Calu3 (cell line): Measurements from ENCODE around the gene CRTAP. TPM values are rescaled to one million over a fixed set of nuclear protein-coding genes. Genes with fewer than 3 reads are reported as not detected.

Source experiments
- BruUV-seq: library from RNA; stranded (reverse); fragments of 400-500 nt; replicated peaks from 2 replicates; lab custom pipeline; 2021; lab: Mats Ljungman, UMichigan
- CTCF ChIA-PET: fragments of 300-600 bp; sonication (Branson Sonifier 250); formaldehyde crosslinking; loops from one replicate; lab custom pipeline; 2022; ENCODE audit warnings: antibody characterized with exemption; lab: Charles Lee
- DNase-seq: peaks from one replicate; pipeline ENCODE4 v3.0.0; 2022
- H3K27ac Mint-ChIP-seq: one replicate; pipeline ENCODE4 v1.8.0; 2022; ENCODE audit warnings: mixed read lengths; ENCODE audit not compliant: unreplicated experiment
- H3K27me3 Mint-ChIP-seq: one replicate; pipeline ENCODE4 v1.8.0; 2022; ENCODE audit warnings: mixed read lengths; ENCODE audit not compliant: unreplicated experiment
- H3K36me3 Mint-ChIP-seq: one replicate; pipeline ENCODE4 v1.8.0; 2022; ENCODE audit warnings: mild to moderate bottlenecking, moderate library complexity, mixed read lengths; ENCODE audit not compliant: insufficient read depth, unreplicated experiment
- H3K4me1 Mint-ChIP-seq: one replicate; pipeline ENCODE4 v1.8.0; 2022; ENCODE audit warnings: mild to moderate bottlenecking, low read depth, mixed read lengths; ENCODE audit not compliant: unreplicated experiment
- H3K4me3 Mint-ChIP-seq: one replicate; pipeline ENCODE4 v1.8.0; 2022; ENCODE audit warnings: mild to moderate bottlenecking, low read depth, moderate library complexity, mixed read lengths; ENCODE audit not compliant: unreplicated experiment
- H3K9me3 Mint-ChIP-seq: one replicate; pipeline ENCODE4 v1.8.0; 2022; ENCODE audit warnings: low read depth, mixed read lengths; ENCODE audit not compliant: unreplicated experiment
- intact Hi-C: fragments of 100-400 bp; cut with micrococcal nuclease; formaldehyde crosslinking; loops from one replicate; pipeline ENCODE4 v1.10.0; 2022; ENCODE audit not compliant: unreplicated experiment
- total RNA-seq: library from RNA; stranded (reverse); gene quantifications from 2 replicates; pipeline ENCODE4 v1.2.3, GENCODE V29; 2022
- TF ChIP-seq, protein P1 (sequence below): fragments of 200-600 bp; IDR thresholded peaks from one replicate; pipeline ENCODE4 v1.8.0; 2022; ENCODE audit warnings: antibody characterized with exemption; ENCODE audit not compliant: unreplicated experiment

CRTAP gene
- total RNA-seq, 1 experiment from 2014 or later, result 76.9 TPM

DNA sequence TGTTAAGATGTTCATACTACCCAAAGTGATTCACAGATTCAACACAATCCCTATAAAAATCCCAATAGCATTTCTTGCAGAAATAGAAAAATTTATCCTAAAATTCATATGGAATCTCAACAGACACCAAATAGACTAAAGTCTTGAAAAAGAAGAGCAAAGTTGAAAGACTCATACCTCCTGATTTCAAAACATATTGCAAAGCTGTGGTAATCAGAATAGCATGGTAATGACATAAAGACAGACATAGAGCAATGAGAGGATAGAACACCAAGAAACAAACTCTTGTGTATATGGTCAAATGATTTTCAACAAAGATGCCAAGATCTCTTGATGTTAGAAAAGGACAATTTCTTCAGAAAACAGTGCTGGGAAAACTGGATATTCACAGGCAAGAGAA is 25.1 kb upstream of the CRTAP start:
- Mint-ChIP-seq H3K36me3 (peaks cover 6% of the 10 kb centered on the region), H3K9me3 (no peaks in the 10 kb centered on the region), H3K27ac (no peak overlapping the region), H3K4me3 (no peak overlapping the region), H3K27me3 (no peaks in the 10 kb centered on the region), H3K4me1 (no peaks in the 10 kb centered on the region)
- CTCF ChIA-PET, result no interaction called here
- TF ChIP-seq, protein P1, sequence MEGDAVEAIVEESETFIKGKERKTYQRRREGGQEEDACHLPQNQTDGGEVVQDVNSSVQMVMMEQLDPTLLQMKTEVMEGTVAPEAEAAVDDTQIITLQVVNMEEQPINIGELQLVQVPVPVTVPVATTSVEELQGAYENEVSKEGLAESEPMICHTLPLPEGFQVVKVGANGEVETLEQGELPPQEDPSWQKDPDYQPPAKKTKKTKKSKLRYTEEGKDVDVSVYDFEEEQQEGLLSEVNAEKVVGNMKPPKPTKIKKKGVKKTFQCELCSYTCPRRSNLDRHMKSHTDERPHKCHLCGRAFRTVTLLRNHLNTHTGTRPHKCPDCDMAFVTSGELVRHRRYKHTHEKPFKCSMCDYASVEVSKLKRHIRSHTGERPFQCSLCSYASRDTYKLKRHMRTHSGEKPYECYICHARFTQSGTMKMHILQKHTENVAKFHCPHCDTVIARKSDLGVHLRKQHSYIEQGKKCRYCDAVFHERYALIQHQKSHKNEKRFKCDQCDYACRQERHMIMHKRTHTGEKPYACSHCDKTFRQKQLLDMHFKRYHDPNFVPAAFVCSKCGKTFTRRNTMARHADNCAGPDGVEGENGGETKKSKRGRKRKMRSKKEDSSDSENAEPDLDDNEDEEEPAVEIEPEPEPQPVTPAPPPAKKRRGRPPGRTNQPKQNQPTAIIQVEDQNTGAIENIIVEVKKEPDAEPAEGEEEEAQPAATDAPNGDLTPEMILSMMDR, result no peak
- no peak for DNase-seq
- intact Hi-C loops, result no loop called here
- BruUV-seq, result no TSS peak

DNA sequence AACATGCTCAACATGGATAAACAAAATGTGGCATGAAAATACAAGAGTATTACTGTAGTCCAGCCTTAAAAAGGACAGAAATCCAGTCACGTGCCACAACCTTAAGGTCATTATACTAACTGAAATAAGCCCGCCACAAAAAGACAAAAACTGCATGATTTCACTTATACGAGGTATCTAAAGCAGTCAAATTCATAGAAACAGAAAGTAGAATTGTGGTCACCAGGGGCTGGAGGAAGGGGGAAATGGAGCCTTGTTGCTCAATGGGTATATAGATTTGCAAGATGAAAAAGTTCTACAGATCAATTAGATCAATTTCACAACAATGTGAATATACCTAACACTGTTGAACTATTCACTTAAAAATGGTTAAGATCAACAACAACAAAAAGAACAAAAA is 24.3 kb upstream of the CRTAP start:
- Mint-ChIP-seq H3K27me3 (no peaks in the 10 kb centered on the region), H3K9me3 (no peaks in the 10 kb centered on the region), H3K4me1 (no peaks in the 10 kb centered on the region), H3K36me3 (peaks cover 6% of the 10 kb centered on the region), H3K27ac (no peak overlapping the region), H3K4me3 (no peak overlapping the region)
- TF ChIP-seq, protein P1, result no peak
- intact Hi-C loops, result no loop called here
- no TSS peak for BruUV-seq
- DNase-seq, result no peak
- CTCF ChIA-PET, result no interaction called here

DNA sequence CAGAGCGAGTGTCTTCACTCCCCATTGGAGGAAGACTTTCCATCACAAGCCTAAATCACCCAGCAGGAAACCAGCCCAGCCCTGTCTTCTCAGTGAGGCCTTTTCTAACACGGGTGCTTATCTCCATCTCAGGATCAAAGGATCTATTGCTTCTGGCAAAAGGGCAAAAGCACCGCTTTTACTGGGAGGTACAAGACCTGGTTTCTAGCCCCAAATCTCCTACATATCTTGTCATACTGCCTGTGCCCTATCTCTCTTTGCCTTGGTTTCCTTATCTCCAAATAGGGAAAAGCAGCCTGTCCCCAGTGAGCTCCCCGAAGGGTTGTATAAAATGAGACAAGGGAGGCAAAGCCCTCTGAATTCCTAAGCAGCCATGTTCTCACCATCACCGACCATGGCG is 22.1 kb upstream of the CRTAP start:
- Mint-ChIP-seq H3K36me3 (peaks cover 23% of the 10 kb centered on the region), H3K27me3 (no peaks in the 10 kb centered on the region), H3K9me3 (no peaks in the 10 kb centered on the region), H3K4me1 (no peaks in the 10 kb centered on the region), H3K27ac (no peak overlapping the region), H3K4me3 (no peak overlapping the region)
- no peak for DNase-seq
- BruUV-seq, result no TSS peak
- TF ChIP-seq, protein P1, result no peak
- CTCF ChIA-PET, result no interaction called here
- intact Hi-C loops, result no loop called here

DNA sequence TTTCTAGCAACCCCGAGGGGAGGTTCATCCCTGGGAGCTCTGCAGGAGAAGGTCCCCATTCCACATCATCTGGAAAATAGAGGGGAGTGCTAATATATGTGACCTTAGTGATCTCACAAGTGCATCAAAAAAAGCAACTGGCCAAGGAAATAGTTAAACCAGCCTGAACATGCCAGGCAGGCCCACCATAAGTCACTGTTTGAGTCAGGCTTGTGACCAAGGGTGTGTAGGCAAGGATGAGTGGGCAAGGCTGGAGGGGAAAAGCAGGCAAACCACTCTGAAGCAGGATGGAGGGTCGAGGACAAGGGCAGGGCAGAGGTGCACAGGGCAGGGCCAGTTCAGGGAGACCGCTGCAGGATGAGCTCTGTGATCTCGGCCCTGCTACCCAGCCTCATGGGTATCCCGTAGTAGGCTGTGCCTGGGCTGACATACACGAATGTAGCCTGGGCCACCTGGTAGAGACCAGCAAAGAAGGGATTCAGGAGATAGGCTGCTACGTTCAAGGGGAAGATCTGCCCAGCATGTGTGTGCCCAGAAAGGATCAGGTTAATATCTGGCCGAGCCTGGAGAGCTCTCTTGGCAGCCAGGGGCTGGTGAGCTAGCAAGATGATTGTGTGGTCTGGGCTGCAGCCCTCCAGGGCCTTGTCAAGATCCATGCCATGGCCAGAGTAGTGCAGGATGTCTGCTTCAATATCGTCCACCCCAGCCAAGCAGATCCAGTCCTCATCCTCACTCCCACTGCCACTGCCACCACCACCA is 21.1 kb upstream of the CRTAP start:
- H3K36me3 Mint-ChIP-seq, result peaks cover 31% of the 10 kb centered on the region
- no peaks in the 10 kb centered on the region for H3K4me1 Mint-ChIP-seq
- H3K27me3 Mint-ChIP-seq, result no peaks in the 10 kb centered on the region
- no peak overlapping the region for H3K4me3 Mint-ChIP-seq
- H3K9me3 Mint-ChIP-seq, result no peaks in the 10 kb centered on the region
- no peak overlapping the region for H3K27ac Mint-ChIP-seq
- CTCF ChIA-PET, result interaction anchor here (0.6 kb wide), 1 partner anchor 15 kb away, joined by 4 read pairs; no protein-coding TSS in a partner anchor
- intact Hi-C loops, result no loop called here
- TF ChIP-seq, protein P1, result no peak
- DNase-seq, result no peak
- BruUV-seq, result no TSS peak
